GM10248 (cell line): ENCODE results near the gene GPR146.

Experiments used
- CTCF ChIA-PET: fragments of 300-600 bp; sonication (Branson Sonifier 250); formaldehyde crosslinking; extraction: SDS; loops from one replicate; lab custom pipeline; 2021; ENCODE audit warnings: antibody characterized with exemption; lab: Yijun Ruan, JAX
- POLR2A ChIA-PET: fragments of 350-650 bp; sonication (Branson Sonifier 250); formaldehyde crosslinking; extraction: SDS; loops from one replicate; lab custom pipeline; 2020; ENCODE audit warnings: antibody characterized with exemption; lab: Yijun Ruan, JAX
- DNase-seq: peaks from one replicate; pipeline ENCODE4 v3.0.0; 2012; ENCODE audit errors: extremely low spot score
- CTCF ChIP-seq: IDR thresholded peaks from 2 replicates; pipeline ENCODE4 v1.5.1; 2012; ENCODE audit warnings: mild to moderate bottlenecking, low read depth; ENCODE audit errors: extremely low read depth, missing control alignments, control extremely low read depth

Gene GPR146

DNA sequence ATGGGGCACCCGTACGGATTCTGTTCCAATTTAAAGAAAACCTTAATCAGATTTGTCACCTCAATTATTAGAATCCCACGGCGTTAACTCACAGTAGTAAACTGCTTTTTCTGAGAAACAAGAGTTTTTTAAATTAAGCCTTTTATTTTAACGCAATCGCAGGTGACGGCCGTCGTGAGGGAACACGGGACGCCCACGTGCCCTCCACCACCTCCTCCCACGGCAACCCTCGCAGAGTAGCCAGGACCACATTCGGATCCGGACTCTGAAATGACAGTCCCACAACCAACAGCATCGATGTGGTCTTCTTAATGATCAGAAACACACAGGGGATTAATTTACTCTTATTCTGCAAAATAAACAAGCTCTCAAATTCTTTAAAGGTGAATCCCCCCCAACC lies 22.0 kb upstream of the GPR146 start:
- DNase-seq = no peak
- CTCF ChIA-PET = interaction anchor here (1.0 to 8.8 kb wide), 4 partner anchors 27 to 154 kb away, joined by 3 to 90 read pairs (median 8); no protein-coding TSS in a partner anchor
- no peak for TF ChIP-seq CTCF
- POLR2A ChIA-PET = no interaction called here

DNA sequence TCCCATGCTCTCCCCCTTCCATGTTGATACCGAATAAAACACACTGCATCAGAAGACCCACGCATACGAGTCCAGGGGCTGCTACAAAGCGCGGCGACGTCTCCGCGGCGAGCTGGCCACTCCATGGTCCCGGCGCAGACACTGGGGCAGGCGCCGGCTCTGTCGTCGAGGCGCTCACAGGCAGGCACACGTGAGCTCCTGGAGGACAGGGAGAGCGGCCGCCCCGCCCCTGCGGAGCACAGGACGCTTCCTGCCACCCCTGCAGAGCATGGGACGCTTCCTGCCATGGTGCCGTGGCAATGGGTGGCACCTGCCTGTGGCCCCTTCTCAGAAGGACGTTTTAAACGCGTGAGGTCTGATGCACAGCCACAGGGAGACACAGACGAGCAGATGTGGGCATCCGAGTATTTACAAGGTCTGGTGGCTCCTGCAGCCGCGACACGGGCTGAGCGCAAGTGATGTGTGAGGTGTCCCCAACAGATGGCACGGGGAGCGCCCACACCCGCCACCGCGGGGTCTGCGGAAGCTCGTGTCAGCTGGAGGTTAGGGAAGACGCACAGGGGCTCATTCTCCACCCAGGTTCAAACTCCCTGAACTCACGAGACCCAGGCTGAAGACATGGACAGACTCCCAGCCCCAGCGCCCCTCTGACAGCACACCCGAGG lies 21.4 kb upstream of the GPR146 start:
- POLR2A ChIA-PET = no interaction called here
- CTCF ChIA-PET = interaction anchor here (1.0 to 8.8 kb wide), 5 partner anchors 27 to 154 kb away, joined by 3 to 90 read pairs (median 6); no protein-coding TSS in a partner anchor
- no peak for DNase-seq
- no peak for TF ChIP-seq CTCF

DNA sequence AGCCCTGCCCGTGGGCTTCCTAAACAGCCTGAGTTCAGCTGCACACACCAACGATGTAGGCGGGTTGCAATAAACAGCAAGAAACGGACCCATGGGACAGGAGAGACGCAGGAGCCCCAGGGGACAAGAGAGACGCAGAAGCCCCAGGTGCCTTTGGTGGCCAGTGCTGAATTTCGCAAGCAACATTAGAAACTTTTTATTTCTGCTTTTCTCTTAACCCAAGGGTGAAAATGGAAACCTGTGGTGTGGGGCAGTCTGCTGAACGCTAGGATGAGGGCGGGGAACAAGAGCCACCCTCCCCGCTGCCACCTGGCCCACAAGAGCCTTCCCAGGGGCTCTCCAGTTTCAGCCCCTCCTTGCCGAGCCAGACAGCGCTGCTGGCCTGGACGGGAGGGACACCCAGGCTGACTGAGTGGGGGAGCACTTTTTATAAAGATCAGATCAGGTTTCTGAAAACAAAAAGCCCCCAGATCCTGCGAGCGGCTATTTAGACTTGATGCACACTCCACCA lies 20.0 kb upstream of the GPR146 start:
- peak; percentile 89 for DNase-seq
- no peak for TF ChIP-seq CTCF
- POLR2A ChIA-PET = no interaction called here
- CTCF ChIA-PET = interaction anchor here (1.4 to 8.8 kb wide), 4 partner anchors 20 to 153 kb away, joined by 5 to 90 read pairs (median 8); partner anchors contain the start of gene GPR146

- POLR2A ChIA-PET = no interaction called here
Observed at GRCh38 chr7:1024876-1025742, 19.2 kb upstream of the GPR146 start.

DNA sequence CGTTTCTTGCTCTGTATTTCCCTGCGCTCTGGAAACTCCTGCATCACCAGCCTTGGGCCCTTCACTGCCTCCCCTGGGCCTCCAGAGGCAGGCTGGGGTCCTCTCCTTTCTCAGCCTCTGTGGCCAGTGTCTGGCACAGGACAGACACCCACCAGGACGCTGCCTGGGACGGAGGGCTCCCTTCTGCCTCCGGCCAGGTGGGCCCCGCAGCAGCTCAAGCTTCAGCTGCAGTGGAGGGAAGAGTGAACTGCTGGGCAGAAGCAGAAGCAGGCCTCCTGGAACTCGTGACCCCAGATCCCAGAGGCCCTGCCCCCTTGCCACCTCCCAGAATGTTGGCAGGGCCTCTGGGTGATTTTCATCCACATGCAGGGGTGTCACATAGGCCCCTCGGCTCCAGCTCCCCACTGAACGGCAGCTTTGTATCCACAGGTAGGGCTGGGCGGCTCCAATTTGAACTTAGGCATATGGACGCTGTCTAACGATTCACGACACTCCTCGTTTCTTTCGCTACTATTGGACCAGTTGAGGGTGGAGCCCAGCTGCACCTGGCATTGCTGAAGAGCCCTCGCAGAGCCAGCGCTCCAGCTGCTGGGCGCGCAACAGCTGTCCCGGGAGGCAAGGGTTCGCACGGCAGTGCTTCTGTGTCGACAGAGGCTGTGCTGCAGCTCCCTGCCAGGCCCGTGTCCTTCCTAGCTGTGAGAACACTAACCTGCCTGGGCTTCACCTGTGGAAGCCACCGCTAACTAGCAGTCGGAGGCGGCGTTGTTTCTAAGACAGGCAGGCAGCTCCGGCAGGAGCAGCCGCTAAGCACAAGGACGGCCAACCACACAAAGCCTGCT lies 18.4 kb upstream of the GPR146 start:
- ChIA-PET POLR2A (no interaction called here), CTCF (interaction anchor here (0.8 to 8.8 kb wide), 6 partner anchors 30 to 118 kb away, joined by 3 to 90 read pairs (median 4); no protein-coding TSS in a partner anchor)
- no peak for TF ChIP-seq CTCF
- no peak for DNase-seq

More at GRCh38 chr7:1024876-1025742, 19.2 kb upstream of the GPR146 start:
- TF ChIP-seq CTCF = no peak
- DNase-seq = no peak
- CTCF ChIA-PET = interaction anchor here (0.8 to 8.8 kb wide), 9 partner anchors 20 to 152 kb away, joined by 3 to 90 read pairs (median 5); partner anchors contain the start of gene GPR146

DNA sequence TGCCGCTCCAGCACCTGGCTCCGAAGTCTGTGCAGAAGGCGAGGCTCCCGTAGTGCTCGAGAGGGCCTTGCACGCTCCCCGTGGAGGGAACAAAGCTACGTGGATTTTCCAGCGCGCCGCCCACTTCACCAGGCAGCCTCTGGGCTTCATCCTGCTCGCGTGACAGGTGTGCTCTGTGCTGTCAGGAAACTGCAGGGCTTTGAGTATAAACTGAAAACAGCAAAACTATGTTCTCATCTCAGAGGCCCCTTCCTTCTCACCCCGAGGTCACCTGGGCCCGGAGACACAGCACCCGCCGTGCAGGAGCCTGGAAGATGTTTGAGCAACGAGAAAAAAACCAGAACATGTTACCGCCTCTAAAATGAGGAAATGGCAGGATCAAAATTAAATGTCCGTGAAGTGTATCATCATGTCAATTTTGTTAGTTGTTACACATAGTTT lies 17.6 kb upstream of the GPR146 start:
- CTCF ChIA-PET = interaction anchor here (1.2 to 8.8 kb wide), 5 partner anchors 18 to 38 kb away, joined by 5 to 90 read pairs (median 6); partner anchors contain the start of gene GPR146
- POLR2A ChIA-PET = no interaction called here
- TF ChIP-seq CTCF = no peak
- no peak for DNase-seq
